RPMI7951 (cell line): Measurements from ENCODE around the gene IDS. TPM values are rescaled to one million over a fixed set of nuclear protein-coding genes. Genes with fewer than 3 reads are reported as not detected.
"Not testable (repeated sequence)": the region's sequence is repeated elsewhere in the genome, so short reads cannot be mapped to it uniquely, and the experiment has no call there.

Experiments used
- DNase-seq: peaks from one replicate; pipeline ENCODE4 v3.0.0-alpha.2; 2012; ENCODE audit warnings: low read depth
- total RNA-seq: library from RNA; depleted of rRNA; stranded (reverse); fragments of >200 nt; shearing (Covaris generic); gene quantifications from 2 replicates; pipeline ENCODE4 v1.2.3, GENCODE V29; 2014

IDS gene
- total RNA-seq, 1 experiment from 2014 or later = 37.1 TPM

DNA sequence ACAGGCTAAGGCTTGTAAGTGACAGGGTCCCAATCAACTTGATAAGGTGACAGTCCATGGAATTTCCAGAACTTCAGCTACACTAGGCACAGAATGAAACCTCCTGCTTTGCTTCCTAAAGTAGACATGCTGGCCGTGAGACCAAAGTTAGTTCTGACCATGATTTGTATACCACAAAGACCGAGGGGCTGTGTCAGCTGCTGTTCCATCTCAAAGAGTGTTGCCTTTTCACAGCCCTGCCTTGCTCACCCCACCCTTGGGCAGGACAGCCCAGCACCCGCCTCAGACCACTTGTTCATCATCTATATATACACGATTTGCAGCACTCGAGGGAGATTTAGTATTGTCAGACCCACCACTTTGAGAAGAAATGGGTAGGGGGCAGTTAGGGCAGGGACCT is 5.3 kb downstream of the IDS start:
- no peak for DNase-seq

DNA sequence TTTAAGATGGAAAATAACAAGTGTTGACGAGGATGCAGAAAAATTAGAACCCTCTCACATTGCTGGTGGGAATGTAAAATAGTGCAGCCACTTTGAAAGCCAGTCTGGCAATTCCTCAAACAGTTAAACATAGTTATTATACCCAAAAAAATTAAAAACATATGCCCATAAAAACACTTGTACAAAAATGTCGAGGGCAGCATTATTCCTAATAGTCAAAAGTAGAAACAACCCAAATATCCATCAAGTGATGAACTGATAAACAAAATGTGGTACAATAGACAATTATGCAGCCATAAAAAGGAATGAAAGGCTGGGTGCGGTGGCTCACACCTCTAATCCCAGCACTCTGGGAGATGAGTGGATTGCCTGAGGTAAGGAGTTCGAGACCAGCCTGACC is 6.3 kb downstream of the IDS start:
- DNase-seq = no peak

DNA sequence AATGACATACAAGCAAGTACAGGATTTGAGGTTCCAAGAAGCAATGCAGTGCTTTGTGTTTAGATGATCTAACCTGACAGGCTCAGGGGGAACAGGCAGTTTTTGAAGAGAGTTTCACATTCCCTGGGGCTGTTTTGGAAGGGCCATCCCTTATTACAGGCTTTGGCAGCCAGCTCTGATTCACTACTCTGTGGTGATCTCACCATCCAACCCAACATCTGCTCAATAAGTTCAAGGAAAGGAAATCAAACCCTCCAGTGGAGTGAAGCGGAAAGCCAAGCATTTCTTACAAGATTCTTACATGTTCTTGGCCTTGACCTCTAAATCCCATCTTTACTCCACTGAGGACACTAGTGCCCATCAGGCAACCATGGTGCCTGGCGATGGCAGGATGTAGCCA is 7.5 kb downstream of the IDS start:
- DNase-seq = peak; percentile 86

DNA sequence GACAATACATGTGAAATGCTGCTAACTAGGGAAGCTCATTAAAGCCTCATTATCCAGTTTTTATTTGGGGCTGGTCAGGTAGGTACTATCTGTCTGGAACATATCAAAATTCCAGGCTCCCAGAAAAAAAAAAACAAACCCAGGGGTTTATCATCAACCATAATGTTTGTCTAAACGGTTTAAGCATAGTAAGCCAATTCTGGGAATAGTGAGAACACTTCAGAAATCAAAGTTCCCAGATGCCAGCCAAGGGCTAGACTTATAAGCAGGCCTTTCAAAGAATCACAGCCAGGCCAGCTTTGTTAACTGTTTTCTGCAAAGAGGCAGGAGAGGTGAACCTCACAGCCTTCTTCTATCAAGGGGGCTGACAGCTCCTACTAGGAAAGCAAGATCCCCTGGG is 8.1 kb downstream of the IDS start:
- no peak for DNase-seq

DNA sequence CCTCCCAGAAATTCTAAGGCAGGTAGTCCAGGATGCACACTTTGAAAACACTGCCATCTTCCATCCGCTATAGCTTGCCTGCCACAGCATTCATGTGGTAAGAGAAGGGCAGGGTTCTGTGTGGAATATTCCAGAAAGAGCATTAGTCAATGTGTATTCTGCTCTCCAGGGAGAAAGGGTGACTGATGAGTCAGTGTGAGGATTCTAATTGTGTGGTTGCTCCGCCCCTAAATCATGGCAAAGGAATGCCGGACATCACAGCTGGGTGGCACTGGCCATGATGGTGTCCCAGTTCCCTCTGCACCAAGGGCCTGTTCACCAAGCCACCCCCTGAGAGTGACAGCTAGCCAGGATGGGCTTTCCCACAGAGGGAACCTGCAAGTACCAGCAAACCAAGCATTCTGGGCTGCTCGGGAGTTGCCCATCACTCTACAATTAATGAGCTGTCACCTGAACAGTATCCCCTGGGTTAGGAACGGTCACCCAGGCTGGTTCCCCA is 9.5 kb downstream of the IDS start:
- peak; percentile 85 for DNase-seq

DNA sequence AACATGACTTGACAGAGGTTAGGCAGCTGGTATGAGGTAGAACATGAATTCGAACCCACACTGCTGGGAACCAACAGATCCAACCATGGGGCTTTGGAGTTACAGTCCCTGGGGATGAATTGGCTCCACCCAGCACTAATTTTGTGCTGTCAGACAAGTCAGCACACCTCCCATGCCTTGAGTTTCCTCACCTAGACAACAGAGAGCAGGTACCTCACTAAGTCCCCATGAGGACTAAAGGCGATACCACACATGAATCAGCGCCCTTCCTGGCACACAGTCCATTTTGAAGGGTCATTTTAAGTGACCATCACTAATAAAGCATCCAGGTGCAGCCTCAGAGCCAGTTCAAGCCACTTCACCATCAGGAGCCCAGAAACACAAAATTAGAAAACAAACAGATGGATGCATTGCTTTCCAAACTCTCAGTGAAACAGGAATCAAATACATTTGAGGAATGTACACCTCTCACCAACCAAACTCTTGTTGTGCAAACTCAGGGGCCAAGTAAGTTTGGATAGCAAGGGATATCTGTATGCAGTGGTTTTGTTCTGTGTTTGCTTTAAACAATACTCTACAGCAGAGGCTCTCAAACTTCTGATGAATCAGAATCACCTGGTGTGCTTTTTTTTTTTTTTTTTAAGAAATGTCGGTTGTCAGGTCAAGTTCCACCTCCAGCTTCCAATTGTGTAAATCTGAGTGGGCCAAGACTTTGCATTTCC is 10.1 kb downstream of the IDS start:
- no peak for DNase-seq

DNA sequence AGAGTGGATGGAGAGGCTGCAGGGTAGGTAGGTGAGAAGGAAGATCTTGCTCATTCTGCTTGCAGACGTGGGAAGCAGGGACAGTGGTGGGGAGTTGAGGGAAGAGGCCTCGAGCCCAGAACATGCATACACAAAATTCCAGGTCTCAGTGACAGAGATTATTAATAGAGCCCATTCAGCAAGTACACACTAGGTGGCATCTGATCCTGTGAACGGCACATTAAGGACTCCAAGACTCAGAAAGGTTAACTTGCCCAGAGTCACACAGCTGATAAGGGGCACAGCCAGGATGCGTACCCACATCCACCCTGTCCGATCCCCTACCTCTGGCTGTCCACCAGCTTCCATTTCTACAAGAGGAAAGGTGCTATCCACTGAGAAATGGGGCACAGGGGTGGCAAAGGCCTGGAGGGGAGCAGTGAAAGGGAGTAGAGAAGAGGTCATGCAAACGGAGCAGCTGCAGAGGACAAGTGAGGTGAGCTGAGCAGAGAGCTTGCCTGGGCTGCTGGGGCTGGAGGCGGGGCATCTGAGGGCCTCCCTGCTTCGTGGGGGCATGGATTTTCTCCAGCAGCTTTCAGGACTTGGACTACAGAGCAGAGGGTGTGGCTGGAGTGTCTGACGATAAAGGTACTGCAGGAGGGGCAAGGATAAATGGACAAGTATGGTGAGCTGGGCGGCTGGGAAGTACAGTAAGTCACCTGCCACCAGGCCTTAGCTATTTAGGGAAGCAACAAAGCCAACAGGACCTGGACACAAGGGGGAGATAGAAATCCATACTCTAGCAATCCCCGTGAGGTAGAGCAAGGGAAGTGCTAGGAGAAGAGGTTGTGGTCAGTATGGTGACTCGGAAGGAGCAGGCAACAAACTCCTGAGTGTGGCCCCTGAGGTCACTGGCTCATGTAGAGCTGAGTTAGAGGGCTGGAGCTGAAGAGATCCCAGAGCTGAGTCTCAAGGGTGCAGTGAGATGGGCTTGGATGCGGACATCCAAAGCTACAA is 11.2 kb downstream of the IDS start:
- DNase-seq = peak; percentile 16

DNA sequence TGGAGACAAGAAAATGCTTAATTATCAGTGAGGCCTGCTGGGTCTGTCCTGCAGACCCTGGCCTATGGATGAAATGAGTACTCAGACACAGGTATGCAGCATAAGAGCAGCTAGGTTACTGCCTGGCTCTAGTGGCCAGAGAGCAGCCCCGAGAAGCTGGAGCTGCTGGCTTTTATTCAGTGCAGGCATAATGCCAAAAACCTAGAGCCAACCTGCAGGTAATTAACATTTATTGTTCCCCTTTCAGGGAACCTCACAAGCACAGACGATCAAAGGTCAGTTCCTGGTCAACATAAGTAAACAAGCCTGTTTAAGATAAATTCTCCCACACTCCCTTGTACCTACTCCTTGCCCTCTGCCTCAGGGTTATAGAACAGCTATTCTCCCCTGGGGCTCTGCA is 13.3 kb downstream of the IDS start:
- DNase-seq = no peak

DNA sequence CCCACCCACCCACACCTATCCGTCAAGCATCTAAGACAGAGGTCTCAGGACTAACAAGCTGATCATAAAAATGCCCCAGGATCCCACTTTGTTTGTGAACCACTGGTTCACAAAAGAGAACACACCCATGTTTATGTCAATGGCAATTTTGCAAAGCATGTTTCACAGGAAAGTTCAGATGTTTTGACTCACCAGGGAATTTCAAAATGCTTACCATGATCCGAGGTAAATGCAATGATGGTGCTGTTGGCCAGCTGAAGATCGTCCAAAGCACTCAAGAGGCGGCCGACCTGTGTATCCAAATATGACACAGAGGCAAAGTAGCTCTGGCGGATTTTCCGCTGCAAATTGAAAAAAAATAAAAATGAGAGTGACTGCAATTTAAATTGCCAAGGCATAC is 15.0 kb downstream of the IDS start:
- DNase-seq = no peak

DNA sequence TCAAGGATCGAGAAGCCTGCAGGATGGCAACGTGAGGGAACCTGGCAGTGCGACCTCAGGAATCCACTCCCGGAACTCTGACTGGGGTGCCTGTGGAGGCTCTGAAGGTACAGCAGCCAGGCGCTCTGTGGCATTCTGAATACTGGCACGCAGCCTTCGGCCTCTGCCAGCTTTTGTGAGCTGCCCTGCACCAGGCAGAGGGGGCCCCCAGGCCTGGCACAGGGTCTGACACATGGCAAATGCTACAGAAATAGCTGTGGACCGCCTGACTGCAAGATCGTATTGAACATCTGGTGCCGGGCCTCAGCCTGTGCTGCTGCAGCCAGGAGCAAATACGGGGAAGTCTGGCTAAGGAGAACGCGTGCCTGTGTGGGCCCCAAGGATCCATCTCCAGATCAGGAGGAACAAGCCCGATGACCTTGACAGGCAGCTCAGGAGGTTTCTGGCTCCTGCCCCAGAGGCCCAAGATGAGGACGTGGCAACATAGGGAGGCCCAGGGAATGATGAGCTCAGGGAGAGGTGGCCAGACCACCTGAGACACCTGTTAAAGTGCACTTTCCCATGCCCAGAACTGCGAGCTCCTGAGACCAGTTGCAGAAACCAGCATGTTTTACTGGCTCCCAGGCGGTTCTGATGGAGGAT is 16.6 kb downstream of the IDS start:
- not testable (repeated sequence) for DNase-seq

DNA sequence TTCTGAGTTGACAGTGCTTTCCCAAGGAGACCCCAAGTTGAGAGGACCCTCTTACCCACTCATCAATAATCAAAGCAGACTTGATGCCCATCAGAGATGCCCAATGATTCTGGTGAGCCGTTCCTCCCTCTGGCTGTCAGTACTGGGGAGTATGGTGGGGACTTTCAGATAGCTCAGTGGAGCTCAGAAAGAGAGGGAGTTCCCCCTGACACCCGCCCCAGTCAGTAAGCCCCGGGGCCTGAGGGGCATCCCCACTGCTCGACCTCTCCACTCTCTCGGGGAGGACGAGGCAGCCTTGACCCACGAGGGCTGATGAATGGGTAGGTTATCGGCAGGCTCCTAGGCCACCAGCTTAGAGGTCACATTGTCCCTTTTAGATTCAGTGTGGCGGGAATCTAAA is 17.1 kb downstream of the IDS start:
- DNase-seq = not testable (repeated sequence)

DNA sequence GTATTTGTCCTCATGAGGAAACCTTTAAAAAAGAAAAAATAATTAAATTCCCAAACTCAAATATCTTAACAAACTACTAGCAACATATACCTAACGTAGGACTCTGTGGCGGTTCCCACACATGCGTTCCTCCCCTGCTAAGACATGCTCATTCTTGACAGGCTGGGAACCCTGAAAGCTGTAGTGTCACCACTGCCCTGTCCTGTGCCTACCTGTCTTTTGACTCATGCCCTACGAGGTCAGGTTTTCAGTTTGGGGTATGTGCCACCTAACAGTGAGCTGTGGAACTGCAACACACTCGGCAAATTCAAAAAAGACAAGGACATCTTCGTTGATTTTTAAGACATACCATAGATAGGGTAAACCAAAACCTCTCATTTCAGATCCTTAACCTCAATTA is 17.8 kb downstream of the IDS start:
- DNase-seq = no peak

DNA sequence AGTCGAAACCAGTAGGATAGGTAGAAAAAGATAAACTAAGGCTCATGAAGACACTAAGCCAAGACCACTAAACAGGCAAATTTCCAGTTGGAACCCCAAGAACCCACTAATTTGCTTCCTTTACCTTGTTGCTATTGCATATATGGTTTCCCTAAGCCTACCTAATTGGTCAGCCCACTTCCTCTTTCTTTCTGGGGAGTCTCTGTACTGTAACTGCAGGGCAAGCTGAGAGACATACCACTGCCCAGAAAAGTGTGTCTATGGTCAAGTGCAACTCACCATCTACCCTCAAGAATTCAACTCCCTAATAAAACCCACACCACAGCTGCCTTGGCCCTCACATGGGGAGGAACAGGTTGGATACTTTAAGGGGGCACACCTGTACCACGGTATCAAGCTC is 28.6 kb downstream of the IDS start:
- DNase-seq = no peak

DNA sequence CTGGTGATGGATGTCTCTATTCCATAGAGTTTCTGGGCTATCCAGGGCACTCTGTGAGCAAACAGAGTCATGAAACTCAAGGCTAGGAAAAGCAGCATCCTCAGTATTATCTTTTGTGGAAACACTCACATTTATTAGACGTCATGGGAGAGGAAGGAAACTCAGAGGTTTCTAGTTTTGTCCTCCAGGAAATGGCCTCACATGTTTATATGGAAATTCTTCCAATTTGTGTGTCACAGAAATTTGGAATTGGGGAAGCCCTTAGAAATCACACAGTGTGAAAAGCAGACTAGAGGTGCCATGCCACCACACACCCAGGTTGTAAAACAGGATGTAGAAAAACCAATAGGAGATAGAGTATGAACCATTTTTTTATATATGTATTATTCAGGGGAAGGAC is 31.1 kb downstream of the IDS start:
- DNase-seq = no peak

DNA sequence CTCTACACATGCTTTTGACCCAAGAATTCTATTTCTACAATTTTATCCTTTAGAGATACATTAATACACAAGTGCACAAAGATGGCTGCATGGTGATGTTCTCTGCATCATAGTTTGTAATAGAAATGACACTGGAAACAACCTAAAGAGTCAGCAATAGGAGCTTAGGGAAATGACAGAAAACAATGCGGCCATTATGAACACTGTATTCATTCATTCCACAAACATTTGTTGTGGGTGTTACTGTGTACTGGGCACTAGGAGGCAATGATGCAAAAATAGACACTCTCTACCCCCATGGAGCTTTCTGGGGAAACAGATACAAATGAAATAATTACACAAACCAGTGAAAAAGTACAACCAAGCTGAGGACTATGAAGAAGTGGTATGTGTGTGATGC is 32.0 kb downstream of the IDS start:
- DNase-seq = no peak

DNA sequence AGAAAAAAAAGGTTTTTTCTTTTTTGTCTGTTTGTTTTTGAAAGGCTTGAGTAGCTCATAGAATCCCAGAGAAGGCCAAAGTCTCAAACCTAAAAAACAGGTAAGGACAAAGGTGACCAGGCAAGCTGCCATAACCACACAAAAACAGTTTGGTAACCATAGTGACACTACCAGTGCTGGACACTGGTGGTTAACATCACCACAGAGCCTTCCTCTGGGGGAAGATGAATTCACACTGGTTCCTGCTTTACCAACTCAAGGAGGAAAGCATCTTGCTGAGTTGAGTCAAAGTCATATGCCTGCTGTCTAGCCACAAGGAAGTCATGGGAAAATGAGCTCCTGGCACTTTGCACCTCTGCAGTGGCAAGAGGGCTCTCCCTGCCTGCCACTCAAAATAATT is 32.5 kb downstream of the IDS start:
- DNase-seq = no peak

DNA sequence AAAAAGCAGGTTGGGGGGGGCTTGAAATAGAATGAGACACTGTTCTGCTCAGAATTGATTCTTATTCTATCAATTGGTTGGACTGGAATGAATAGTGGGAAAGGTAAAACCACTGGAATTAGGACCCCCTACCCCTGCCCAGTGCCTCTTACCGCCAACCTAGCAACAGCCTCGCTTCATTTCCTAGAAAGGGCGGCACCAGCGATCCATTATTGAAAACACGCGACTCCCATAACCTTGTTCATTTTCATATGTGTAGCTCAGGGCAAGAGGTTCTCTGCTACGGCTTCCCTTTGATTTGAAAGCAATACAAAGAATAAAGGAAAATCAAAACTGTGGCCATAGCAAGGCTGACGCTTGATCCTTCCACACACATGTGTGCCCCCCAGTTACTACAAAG is 33.7 kb downstream of the IDS start:
- DNase-seq = no peak

DNA sequence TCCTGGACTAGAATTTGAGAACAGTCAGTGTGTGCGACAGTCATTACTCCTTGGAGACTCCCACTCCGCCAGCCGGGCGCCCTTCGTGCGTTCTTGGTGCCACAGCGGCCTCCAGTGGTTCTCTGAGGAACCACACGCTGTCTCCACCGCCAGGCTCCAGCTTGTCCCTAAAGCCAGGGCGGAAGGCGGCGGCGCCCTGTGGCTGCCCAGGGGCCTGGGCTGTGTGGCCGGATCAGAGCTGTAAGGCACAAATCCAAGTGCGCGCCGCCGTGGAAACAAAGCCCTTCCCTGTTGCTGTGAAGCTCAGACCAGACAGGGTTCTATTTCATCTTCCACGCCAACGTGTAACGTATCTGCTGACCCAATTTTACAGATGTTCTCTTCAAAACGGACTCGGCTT is 34.2 kb downstream of the IDS start:
- peak; percentile 51 for DNase-seq

DNA sequence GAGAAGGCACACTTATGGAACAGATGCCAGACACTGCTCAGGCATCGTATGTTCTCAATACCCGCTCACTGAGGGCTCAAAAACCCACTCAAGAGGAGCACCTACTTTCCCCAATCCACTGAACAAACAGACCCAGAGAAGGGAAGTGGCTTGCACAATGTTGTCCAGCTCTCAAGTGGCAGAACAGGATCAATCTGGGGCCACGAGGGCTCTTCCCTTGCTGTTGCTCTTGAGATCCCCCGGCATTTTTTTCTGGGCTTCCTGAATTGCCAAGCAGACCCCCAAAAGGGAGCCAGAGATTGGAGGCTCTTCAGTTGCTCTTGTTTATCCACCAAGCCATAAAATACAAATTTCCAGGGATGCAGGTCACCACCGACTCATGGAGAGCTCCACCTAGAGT is 35.7 kb downstream of the IDS start:
- no peak for DNase-seq

DNA sequence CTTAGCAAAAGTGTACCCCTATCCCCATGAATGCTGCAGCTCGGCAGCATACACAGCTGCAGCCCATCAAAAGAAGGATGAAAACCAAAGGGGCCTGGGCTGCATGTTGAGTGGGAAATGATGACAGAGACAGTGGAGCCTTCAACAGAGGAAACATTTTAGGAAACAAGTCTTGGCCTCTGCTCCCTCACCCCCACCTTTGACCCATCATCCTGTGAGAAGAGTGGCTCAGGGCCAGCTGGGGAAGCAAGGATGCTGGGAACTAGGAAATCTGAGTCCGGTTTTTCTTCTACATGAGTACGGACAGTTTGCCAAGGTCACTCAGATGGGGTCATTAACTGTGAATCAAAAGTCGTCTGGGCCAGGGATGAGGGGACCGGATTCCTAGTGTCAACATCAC is 37.2 kb downstream of the IDS start:
- no peak for DNase-seq

DNA sequence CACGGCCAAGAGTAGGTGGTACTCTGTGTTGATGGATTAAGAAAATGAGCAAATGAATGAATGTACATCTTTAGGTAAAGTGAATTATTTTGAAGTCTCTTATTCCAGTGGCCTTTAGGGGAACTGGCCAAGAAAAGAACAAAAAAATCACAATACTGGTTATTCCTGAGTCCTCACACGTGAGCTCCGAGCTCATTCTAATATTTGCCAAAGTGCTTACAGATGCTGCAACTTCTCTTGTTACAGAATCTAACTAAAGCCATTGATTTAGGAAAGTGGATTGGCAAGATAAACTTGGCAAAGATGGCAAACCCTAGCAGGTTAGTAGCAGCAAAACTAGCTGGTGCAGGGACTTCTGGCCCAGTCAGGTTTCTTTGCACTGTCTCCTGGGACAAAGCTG is 37.6 kb downstream of the IDS start:
- no peak for DNase-seq

DNA sequence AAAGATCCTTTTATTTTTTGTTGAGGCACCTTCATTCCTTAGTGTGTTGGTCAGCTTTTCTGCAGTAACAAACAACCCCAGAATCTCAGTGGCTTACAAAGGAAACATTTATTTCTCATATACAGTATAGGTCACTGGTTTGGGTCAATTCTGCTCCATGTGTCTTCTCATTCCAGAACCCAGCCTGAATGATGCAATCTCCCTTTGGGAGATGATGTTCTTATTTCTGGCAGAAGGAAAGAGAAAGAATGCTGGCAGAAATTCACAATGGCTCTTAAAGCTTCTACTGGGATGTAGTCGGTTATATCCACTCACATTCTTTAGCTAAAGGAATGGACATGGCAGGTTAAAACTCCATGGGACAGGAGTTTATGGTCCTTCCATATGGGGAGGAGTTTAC is 42.3 kb downstream of the IDS start:
- no peak for DNase-seq
